HepG2 (cell line): ENCODE results near the gene SLC24A4. TPM values are rescaled to one million over a fixed set of nuclear protein-coding genes. Genes with fewer than 3 reads are reported as not detected.
"Not testable (repeated sequence)": the region's sequence is repeated elsewhere in the genome, so short reads cannot be mapped to it uniquely, and the experiment has no call there.

Experiments used
- ATAC-seq: fragments of 200-7000 bp; cut with Tn5 transposase; 3 replicates; pipeline ENCODE4 v1.9.1; 2020; ENCODE audit warnings: mild to moderate bottlenecking, moderate library complexity
- BruUV-seq: library from RNA; stranded (reverse); fragments of 400-500 nt; replicated peaks from 2 replicates; lab custom pipeline; 2021; lab: Mats Ljungman, UMichigan
- CTCF ChIA-PET: fragments of 300-600 bp; formaldehyde crosslinking; extraction: SDS; loops from one replicate; lab custom pipeline; 2021; ENCODE audit warnings: low total read pairs, inconsistent platforms, low intra/inter-chr PET ratio; lab: Yijun Ruan, JAX
- POLR2A ChIA-PET: fragments of 350-600 bp; sonication (Branson Sonifier 250); formaldehyde crosslinking; loops from one replicate; lab custom pipeline; 2020; ENCODE audit warnings: antibody characterized with exemption, inconsistent platforms; lab: Yijun Ruan, JAX
- DNase-seq: peaks from one replicate; pipeline ENCODE4 v3.0.0-alpha.2; 2015; ENCODE audit warnings: low spot score
- FAIRE-seq: peaks from 3 replicates; lab custom pipeline; 2011; peaks lifted over from hg19 to GRCh38; lab: Jason Lieb, UNC
- H2AFZ ChIP-seq: one replicate; pipeline ENCODE4 v1.6.1; 2011; ENCODE audit warnings: low read length, inconsistent platforms
- H3K27ac ChIP-seq: fragments of 300-600 bp; 3 replicates; pipeline ENCODE4 v1.8.0; 2011; ENCODE audit warnings: mixed run types, mild to moderate bottlenecking, mixed read lengths, low read length, inconsistent platforms; ENCODE audit not compliant: insufficient read depth; ENCODE audit errors: extremely low read length
- H3K27me3 ChIP-seq, 2 experiments: fragments of 200-600 bp in 1 of 2; 2 replicates in 1 of 2; 3 replicates in 1 of 2; pipeline versions ENCODE4 v1.6.0 to v1.8.0; 2011; ENCODE audit warnings: low read length in 2 of 2, mild to moderate bottlenecking in 2 of 2, moderate library complexity in 2 of 2, inconsistent platforms in 1 of 2; ENCODE audit not compliant: insufficient read depth in 2 of 2, control insufficient read depth in 1 of 2
- H3K36me3 ChIP-seq, 2 experiments: fragments of 200-600 bp in 1 of 2; replicated peaks in 1 of 2; 2 replicates in 1 of 2; 3 replicates in 1 of 2; pipeline versions ENCODE4 v1.5.1 to v1.8.0; 2011; ENCODE audit warnings: low read length in 2 of 2, inconsistent platforms in 1 of 2; ENCODE audit not compliant: insufficient read depth in 2 of 2, control insufficient read depth in 1 of 2
- H3K4me1 ChIP-seq: 2 replicates; pipeline ENCODE4 v1.5.1; 2012; ENCODE audit warnings: low read length, inconsistent platforms; ENCODE audit not compliant: insufficient read depth
- H3K4me2 ChIP-seq: 2 replicates; pipeline ENCODE4 v1.6.0; 2011; ENCODE audit warnings: low read depth, low read length, inconsistent platforms
- H3K4me3 ChIP-seq, 3 experiments: fragments of 200-600 bp in 1 of 3; sonication (generic), shearing (Covaris generic) in 1 of 3; replicated peaks in 1 of 3; 2 replicates each; pipeline ENCODE4 v1.5.1; 2011 to 2016; ENCODE audit warnings: low read length in 3 of 3, inconsistent platforms in 2 of 3, low read depth in 2 of 3, mild to moderate bottlenecking in 2 of 3, control low read depth in 1 of 3, mixed read lengths in 1 of 3; ENCODE audit not compliant: insufficient read depth in 1 of 3
- H3K79me2 ChIP-seq: one replicate; pipeline ENCODE4 v1.6.1; 2011; ENCODE audit warnings: low read length, inconsistent platforms; ENCODE audit not compliant: insufficient read depth
- H3K9ac ChIP-seq: 2 replicates; pipeline ENCODE4 v1.6.0; 2011; ENCODE audit warnings: mild to moderate bottlenecking, low read depth, low read length, inconsistent platforms; ENCODE audit not compliant: insufficient read depth
- H3K9me3 ChIP-seq: 2 replicates; pipeline ENCODE4 v1.5.1; 2012; ENCODE audit warnings: mild to moderate bottlenecking, low read length
- H4K20me1 ChIP-seq: 2 replicates; pipeline ENCODE4 v1.6.0; 2011; ENCODE audit warnings: inconsistent platforms, mild to moderate bottlenecking, low read length, moderate library complexity; ENCODE audit not compliant: insufficient read depth
- KLF6 ChIP-seq: IDR thresholded peaks from 2 replicates; pipeline ENCODE4 v1.8.0; 2016; ENCODE audit warnings: missing biosample characterization, missing genetic modification reagents
- TBP ChIP-seq: sonication (generic); formaldehyde crosslinking; IDR thresholded peaks from 2 replicates; pipeline ENCODE4 v1.5.0; 2020; ENCODE audit warnings: missing genetic modification reagents
- ZFP36L1 ChIP-seq: sonication (generic); formaldehyde crosslinking; IDR thresholded peaks from 2 replicates; pipeline ENCODE4 v1.8.0; 2022; ENCODE audit warnings: mild to moderate bottlenecking, missing genetic modification reagents, moderate library complexity
- ZNF17 ChIP-seq: sonication (generic); formaldehyde crosslinking; IDR thresholded peaks from 2 replicates; pipeline ENCODE4 v1.5.0; 2020; ENCODE audit warnings: mild to moderate bottlenecking, missing genetic modification reagents
- ZNF543 ChIP-seq: sonication (generic); formaldehyde crosslinking; IDR thresholded peaks from 2 replicates; pipeline ENCODE4 v1.4.0; 2020; ENCODE audit warnings: mild to moderate bottlenecking, missing genetic modification reagents
- WGBS: methylation state at CpG from one replicate; pipeline ENCODE4 v1.1.6; 2017; ENCODE audit warnings: low lambda C conversion rate; 5-methylcytosine and 5-hydroxymethylcytosine counted together
- in situ Hi-C: cut with HindIII; loops from 2 replicates; pipeline ENCODE4 v1.10.0; 2017; ENCODE audit warnings: low pct_unique_long_range_greater_than_20kb; ENCODE audit not compliant: extremely low pct_ligation_motif_present
- intact Hi-C: fragments of 100-400 bp; cut with micrococcal nuclease; formaldehyde crosslinking; loops from one replicate; pipeline ENCODE4 v1.10.0; 2022; ENCODE audit not compliant: unreplicated experiment
- polyA plus RNA-seq, 8 experiments: library from polyadenylated mRNA; depleted of rRNA in 3 of 8; stranded (reverse) in 7 of 8; unstranded in 1 of 8; fragments of >200 nt; fragmentation: Illumina TruSeq in 4 of 8; extraction: Trizol in 4 of 8; gene quantifications; 2 replicates each; pipeline versions ENCODE4 v1.2.1 to v1.2.3, GENCODE V29; 2011 to 2016; ENCODE audit warnings: low read depth in 4 of 8, missing spikeins in 1 of 8, mixed read lengths in 1 of 8; ENCODE audit not compliant: insufficient read depth in 1 of 8
- total RNA-seq, 5 experiments: library from RNA; depleted of rRNA; stranded (reverse); fragments of >200 nt; fragmentation: Illumina TruSeq; extraction: Trizol; gene quantifications; 2 replicates each; pipeline ENCODE4 v1.2.3, GENCODE V29; 2016; ENCODE audit warnings: low read depth in 1 of 5
- TF ChIP-seq, protein P1 (sequence below): sonication (generic); formaldehyde crosslinking; IDR thresholded peaks from 2 replicates; pipeline ENCODE4 v1.5.1; 2020; ENCODE audit warnings: mild to moderate bottlenecking, missing genetic modification reagents, moderate library complexity

Gene SLC24A4
- total and polyA plus RNA-seq, 2 of the 13 experiments (the other 11 are each of a cell fraction or from before 2014, with no cell fraction given), result not detected

DNA sequence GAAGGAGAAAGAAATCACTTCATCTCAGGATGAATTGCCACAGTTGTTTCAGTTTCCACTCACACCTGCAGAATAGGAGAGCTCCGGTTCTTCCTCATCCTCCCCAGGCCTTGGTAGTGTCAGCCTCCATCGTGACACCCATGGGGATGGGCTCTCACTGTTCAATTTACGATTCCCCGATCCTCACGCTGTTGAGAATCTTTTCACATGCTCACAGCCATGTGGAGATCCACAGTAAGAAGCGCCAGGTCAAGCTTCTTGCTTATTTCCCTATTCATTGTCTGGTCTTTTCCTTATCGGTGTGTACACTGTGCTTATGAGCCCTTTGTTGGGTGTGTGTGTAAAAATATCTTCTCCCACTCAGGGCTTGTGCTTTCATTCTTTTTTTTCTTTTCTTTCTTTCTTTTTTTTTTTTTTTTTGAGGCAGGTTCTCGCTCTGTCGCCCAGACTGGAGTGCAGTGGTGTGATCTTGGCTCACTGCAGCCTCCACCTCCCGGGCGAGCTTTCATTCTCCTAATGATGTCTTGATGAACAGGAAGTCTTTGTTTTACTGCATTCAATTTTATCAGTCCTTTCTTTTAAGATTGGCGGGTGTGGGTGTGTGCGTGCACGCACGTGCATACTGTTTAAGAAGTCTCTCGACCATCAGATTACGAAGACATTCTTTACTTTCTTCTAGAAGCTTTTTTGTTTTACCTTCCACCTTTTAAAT is 212.1 kb downstream of the SLC24A4 start:
- Histone ChIP-seq H4K20me1 (no peaks in the 10 kb centered on the region), H3K4me2 (no peak overlapping the region), H3K36me3 (no peaks in the 10 kb centered on the region), H3K27me3 (no peaks in the 10 kb centered on the region), H3K27ac (no peak overlapping the region), H3K9me3 (no peaks in the 10 kb centered on the region), H3K9ac (no peak overlapping the region), H3K4me3 (no peak overlapping the region), H3K79me2 (peaks cover 9% of the 10 kb centered on the region), H2AFZ (no peak overlapping the region), H3K4me1 (peaks cover 41% of the 10 kb centered on the region)
- no TSS peak for BruUV-seq
- DNase-seq, result no peak
- no peak for FAIRE-seq
- ATAC-seq, result no peak
- ChIA-PET POLR2A (no interaction called here), CTCF (no interaction called here)
- in situ Hi-C loops, result no loop called here
- intact Hi-C loops, result no loop called here
- TF ChIP-seq ZNF17 (CRISPR knock-in tag) (no peak), TBP (CRISPR knock-in tag) (no peak), KLF6 (CRISPR knock-in tag) (no peak), ZFP36L1 (no peak), ZNF543 (CRISPR knock-in tag) (no peak)
- TF ChIP-seq, protein P1, sequence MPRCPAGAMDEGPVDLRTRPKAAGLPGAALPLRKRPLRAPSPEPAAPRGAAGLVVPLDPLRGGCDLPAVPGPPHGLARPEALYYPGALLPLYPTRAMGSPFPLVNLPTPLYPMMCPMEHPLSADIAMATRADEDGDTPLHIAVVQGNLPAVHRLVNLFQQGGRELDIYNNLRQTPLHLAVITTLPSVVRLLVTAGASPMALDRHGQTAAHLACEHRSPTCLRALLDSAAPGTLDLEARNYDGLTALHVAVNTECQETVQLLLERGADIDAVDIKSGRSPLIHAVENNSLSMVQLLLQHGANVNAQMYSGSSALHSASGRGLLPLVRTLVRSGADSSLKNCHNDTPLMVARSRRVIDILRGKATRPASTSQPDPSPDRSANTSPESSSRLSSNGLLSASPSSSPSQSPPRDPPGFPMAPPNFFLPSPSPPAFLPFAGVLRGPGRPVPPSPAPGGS (CRISPR knock-in tag), result no peak
- WGBS, result 89% methylated on average over 17 of the region's 17 CpGs

DNA sequence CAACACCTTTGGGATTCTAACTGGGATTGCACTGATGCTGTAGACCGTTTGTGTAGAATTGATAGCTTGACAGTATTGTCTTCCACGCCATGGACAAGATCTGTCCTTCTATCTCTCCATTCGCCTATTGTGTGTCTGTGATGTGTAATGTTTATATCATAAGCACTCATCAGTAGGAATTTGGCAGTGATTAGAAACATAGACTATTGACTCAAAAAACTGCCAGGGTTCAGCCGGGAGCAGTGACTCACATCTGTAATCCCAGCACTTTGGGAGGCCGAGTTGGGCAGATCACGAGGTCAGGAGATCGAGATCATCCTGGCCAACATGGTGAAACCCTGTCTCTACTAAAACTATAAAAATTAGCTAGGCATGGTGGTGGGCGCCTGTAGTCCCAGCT is 213.3 kb downstream of the SLC24A4 start:
- FAIRE-seq, CTCF ChIA-PET, in situ Hi-C loops, H3K79me2 ChIP-seq, H4K20me1 ChIP-seq, DNase-seq, H3K36me3 ChIP-seq, H2AFZ ChIP-seq, H3K4me3 ChIP-seq, H3K27ac ChIP-seq, H3K27me3 ChIP-seq, intact Hi-C loops, BruUV-seq, POLR2A ChIA-PET, H3K9ac ChIP-seq, H3K4me2 ChIP-seq, ATAC-seq, H3K9me3 ChIP-seq: not testable (repeated sequence)
- WGBS, result 92% methylated on average over 8 of the region's 8 CpGs
- peaks cover 48% of the 10 kb centered on the region for H3K4me1 ChIP-seq
